GM21825 (cell line): Measurements from ENCODE around the gene LANCL1.
"Not testable (repeated sequence)": the region's sequence is repeated elsewhere in the genome, so short reads cannot be mapped to it uniquely, and the experiment has no call there.

Experiments
- ATAC-seq: cut with Tn5 transposase; IDR thresholded peaks from one replicate; pipeline ENCODE4 v1.9.1; 2021; ENCODE audit warnings: mild to moderate bottlenecking, moderate library complexity; ENCODE audit not compliant: unreplicated experiment

Gene LANCL1

DNA sequence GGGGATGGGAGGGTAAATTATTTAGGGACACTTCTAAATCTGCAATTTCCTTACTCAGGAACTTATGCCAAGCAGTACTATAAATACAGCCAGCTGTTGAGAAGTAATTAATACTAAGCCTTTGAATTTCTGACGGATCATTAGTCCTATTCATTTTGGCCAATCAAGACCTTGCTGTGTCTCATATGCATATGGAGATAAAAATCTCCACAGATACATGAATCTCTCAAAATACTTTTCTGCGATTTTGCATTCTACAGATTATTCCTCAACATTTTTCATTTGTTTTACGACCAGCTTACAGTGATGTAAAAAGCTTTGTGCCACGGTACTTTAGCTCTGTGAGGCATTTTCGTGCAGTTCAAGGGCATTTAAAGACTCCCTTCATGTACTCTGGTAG lies 16.7 kb downstream of the LANCL1 start:
- ATAC-seq = peak; percentile 8

DNA sequence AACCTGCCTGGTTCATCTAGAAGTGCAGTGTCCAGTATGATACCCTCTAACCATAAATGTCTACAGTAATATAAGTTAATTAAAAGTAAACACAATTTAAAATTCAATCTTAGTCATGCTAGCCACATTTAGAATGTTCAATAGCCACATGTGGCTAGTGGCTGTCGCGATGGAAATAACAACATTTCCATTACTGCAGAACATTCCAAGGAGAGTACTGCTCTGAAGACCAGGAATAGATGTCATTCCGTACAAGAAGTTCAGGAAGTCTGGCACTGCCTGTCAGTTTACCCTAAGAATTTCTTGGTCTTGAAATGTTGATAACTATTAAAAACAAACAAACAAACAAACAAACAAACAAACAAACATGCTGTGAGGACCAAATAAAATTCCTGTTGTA lies 17.2 kb downstream of the LANCL1 start:
- ATAC-seq = no peak

DNA sequence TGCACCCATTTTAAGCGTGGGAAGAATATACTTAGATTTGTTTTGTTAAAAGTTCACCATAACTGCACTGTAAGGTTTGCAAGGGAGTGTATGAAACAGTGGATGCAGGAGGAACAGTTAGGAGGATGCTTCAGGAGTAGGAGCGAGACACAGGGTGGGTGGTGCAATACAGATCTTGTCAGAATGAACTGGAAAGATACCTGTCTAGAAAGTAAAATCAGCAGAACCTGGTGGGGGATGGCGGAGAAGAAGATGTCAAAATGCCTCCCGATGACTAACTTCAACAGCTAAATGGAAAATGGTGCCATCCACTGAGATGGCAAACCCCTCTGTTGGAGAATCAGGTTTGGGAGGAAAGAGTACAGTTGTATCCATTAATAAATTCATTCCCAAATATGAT lies 18.2 kb downstream of the LANCL1 start:
- ATAC-seq = no peak

DNA sequence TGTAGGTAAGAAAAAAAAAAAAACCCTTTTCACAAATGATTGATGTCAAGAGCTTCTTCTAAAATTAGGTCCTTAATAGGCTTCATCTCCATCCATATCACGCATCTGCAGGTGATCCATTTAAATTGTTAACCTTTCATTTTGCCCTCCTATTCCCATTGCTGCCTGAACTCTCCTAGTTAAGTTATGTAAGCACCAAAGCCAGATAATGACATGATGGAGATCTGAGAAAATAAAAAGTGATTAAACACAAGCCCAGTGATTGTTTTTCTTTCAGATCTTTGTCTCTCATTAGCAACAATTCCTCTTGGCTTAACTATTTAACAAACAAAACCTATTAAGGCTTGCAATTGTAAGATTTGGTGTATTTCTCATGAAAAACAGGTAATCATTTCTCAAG lies 20.0 kb downstream of the LANCL1 start:
- no peak for ATAC-seq

DNA sequence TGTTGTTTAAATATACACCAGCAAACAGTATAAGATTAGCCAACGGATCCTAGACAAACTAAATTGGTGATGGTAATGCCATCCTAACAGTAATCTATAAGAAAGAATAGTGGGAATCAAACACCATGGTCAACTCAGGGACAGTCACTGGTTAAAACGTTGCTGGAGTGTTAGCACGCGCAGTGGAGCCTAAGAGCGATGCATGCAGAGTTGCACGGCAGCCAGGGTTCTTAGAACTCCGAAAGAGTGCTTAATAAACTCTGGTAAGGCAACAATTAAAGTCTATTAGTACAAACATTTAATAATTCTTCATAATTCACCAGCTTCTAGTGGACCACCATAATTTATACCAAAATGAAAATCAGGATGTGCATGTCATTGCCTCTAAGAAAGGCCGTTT lies 22.2 kb downstream of the LANCL1 start:
- no peak for ATAC-seq

DNA sequence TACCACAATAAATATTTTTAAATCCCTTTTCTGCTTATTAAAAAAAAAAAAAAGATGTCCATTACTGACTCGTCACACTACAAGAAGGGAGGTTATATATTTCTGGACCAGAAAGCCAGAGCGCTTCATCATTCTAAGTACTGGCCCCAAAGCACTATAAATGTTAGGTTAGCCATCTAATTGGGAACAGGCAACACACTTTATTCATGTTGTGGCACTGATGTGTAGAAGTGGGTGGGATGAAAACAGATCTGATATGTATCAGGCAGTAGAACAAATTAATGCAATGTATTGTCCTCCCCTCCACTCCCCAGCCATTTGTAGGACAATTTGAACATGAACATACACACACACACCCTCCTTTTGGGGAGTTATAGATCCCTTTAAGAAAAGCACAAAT lies 24.4 kb downstream of the LANCL1 start:
- no peak for ATAC-seq

DNA sequence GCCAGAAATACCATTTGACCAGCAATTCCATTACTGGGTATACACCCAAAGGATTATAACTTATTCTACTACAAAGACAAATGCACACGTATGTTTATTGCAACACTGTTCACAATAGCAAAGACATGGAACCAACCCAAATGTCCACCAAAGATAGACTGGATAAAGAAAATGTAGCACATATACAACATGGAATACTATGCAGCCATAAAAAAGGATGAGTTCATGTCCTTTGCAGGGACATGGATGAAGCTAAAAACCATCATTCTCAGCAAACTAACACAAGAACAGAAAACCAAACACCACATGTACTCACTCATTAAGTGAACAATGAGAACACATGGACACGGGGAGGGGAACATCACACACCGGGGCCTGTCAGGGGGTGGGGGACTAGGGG lies 25.6 kb downstream of the LANCL1 start:
- not testable (repeated sequence) for ATAC-seq

DNA sequence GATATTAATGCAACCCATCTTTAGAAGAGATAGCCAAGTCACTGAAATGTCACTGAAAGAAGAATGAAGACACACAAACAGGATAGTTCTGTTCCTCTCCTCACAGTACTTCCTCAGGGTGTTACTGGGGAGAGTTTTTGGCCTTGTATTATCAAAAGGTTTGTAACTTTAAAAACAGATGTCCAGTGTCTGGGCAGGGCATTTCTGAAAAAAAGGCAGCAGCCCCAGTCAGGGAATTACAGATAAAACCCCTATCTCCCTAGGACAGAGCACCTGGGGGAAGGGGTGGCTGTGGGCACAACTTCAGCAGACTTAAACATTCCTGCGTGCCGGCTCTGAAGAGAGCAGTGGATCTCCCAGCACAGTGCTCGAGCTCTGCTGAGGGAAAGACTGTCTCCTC lies 30.8 kb downstream of the LANCL1 start:
- no peak for ATAC-seq

DNA sequence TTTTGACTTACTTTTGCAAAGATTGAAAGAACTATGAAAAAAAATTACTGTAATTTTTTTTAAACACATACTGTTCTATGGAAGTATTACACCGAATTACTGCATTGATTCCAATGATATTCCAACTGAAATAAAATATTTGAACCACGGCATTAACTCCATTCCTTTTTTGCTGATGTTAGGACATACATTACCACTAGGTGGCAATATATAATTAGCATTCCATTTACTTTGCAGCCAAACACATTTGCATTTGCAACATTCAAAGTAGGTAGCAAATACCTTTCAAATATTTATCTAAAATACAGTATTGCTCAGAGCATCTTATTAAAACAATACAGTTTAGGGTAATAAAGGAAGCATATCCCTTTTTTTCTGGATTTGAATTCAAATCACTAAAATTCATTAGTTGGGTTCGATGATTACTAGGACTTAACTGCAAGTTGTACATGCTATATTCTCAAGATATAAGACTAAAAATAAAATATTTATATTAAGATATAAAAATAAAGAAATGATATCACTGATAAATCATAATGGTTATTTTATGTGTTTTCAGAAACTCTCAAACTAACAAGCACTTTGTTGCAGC lies 31.3 kb downstream of the LANCL1 start:
- no peak for ATAC-seq

DNA sequence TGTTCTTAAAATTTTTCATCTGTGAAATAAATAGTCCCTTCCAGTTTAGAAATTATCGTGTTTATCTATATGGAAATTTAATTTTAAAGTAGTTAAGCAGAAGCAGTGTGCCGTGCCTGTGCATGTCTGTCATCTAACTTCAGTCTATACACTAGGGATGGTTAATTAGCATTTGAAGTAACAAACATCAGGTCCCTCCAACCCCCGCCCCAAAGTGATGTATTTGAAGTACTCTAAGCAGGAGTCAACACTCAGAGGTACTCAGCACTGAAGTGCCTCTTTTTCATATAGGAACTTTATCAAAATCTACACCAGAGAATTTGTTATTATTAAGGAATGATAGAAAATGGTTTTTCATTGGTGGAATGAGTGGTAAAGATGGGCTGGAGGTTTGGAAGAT lies 33.0 kb downstream of the LANCL1 start:
- no peak for ATAC-seq

DNA sequence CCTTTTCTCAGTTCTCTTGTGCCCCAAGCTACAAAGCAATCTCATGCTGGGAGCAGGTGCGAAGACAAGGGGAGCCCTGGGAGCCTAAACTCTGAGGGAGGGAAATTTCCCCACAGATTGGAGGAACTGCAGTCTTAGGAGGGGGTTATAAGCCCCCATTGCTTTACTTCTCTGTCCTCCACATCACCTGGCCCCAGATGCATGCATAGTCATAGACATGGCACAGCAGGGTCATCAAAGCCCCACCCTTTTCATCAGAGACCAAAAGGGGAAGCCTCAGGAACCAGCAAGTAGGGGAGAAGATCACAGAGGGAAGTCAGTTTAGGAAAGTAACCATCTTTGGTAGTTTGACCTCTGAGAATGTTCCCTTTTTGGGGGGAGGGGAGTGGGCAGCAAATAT lies 33.7 kb downstream of the LANCL1 start:
- ATAC-seq = peak; percentile 34

DNA sequence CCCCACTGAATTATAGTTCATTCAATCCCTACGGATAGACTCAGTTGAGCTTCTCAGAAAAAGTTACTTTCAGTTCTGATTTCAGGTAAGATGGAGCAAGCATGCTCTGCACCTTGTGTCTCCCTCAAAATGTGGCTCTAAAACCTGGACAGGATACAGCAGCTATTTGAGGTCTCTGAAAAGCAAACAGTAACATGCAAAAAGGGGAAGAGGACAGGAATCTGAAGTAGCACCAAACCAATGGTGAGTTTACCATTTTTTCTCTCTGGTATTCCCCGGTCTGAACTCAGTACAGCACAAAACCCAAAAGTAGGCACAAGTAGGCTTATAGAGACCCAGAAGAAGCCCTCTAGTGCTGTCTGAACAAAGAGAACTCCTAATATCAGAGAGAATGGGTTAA lies 34.1 kb downstream of the LANCL1 start:
- peak; percentile 72 for ATAC-seq

DNA sequence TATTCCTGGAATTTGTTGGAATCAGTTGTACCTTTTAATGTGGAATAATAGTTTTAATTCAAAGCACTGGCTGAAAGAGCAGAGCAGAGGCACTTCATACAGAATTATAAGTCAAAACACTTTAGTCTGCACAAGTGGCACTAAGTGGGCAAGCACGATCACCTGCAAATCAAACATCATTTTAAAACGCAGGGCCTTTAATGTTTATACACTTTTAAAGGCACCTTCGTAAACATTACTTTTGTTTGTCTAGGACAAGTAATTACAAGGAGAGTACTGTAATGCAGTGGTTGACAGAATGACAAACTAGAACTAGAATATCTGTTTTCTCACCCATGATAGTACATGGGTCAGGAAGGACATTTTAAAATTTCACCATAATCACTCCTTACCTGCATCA lies 36.4 kb downstream of the LANCL1 start:
- ATAC-seq = no peak

DNA sequence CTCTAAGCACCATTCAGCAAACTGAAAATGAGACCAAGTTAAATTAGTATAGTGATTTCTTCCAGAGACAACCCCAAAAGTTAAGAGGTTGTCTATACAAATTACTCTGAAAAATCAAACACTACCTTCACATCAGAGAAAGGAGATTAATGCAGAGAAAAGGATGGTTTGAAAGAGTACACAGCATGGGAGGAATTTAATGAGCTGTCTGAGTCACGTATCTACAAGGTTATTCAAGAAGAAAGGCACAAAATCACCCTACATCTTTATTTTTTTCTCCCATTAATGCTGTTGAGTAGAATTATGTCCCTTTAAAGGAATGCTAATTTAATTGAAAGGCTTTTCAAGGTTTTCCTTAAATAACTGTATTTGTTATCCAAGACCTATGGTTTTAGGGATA lies 41.1 kb downstream of the LANCL1 start:
- no peak for ATAC-seq

DNA sequence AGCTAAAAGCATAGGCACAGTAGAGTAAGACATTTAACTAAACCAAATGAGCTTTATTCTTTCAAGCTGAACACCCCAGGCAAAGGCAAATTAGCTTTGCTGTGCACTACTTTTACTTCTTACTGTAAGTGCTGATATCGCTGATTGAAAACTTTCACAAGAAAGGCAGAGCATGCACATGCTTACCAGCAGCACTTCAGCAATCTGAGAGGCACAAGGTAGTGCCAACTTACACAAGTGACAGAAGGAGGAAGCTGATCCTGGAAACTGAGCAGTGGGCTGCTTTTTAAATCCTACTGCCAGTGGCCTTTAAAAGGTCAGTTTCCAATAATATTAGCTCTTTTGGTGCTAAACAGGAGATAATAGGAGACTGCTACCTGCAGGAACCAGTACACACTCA lies 43.9 kb downstream of the LANCL1 start:
- ATAC-seq = no peak

DNA sequence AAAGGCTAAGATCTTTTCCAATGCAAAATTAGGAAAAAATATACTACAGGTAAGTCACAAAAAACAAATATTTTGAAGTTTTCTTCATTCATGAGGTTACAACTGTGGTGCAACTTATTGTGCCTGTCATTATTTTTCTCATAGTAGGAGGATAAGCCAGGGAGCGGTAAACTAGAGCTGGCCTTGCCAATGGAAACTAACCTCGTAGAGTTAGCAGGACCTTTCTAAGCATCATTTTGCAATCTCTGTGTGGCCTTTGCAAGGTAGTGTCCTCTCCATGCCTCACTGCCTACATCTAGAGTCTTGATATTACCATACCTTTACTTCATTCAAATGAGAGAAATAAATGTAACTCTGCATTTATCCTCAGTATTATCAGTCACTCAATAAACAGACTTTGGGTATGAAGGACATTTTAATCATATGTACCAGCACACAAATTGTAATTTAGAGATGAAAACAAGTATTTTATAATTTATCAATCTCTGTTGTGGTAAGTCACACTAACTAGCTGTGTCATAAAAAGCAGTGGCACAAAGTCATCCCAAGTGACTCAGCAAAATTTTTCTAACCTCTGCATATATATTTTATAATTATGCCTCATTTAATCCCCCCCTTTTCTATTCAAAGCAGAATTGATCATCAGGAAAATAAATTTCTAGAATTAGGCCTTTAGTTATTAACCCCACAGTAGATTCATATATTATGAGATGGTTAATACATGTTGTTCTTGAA lies 47.0 kb downstream of the LANCL1 start:
- ATAC-seq = no peak

DNA sequence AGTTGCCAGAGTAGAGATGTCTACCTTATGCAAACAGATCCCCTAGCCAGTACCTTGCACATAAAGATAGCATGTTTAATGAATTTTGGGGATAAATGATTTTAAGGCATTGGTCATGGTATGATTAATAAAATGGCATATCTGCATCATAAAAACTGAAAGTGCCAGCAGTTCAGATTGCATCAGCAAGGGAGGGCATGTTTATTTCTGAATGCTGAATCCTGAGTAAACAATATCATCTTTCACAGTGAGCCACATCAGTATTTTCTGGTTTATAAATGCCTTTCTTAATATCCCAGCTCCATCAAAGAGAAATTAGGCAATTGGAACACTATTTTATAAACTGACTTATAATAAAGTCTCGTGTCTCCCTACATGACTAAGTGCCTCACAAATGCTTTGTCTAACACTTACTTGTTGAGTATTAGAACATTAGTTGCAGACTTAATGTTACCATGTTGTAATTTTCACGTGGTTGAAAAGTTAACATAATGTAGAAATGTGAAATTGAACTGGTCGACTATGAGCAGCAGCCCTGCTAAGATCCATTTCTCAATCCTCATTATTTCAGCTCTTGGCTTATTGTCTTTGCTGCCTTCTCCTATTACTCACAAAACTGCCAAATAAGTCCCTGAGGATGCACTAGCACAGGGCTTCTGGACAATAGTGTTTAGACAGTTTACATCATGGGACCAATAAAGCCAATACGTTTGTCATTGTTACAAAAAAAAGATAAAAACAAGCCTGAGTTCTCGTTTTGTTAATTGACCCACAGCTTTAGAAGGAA lies 48.0 kb downstream of the LANCL1 start:
- ATAC-seq = no peak

DNA sequence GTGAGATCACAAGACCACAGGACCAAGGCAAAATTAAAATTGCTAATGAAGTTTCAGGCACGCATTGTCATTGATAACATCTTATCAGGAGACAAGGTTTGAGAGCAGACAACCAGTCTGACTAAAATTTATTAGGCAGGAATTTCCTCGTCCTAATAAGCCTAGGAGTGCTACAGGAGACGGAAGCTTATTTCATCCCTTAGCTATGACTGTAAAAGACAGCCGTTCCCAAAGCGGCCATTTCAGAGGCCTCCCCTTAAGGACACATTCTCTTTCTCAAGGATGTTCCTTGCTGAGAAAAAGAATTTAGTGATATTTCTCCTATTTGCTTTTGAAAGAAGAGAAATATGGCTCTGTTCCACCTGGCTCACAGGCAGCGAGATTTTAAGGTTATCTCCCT lies 49.2 kb downstream of the LANCL1 start:
- not testable (repeated sequence) for ATAC-seq

DNA sequence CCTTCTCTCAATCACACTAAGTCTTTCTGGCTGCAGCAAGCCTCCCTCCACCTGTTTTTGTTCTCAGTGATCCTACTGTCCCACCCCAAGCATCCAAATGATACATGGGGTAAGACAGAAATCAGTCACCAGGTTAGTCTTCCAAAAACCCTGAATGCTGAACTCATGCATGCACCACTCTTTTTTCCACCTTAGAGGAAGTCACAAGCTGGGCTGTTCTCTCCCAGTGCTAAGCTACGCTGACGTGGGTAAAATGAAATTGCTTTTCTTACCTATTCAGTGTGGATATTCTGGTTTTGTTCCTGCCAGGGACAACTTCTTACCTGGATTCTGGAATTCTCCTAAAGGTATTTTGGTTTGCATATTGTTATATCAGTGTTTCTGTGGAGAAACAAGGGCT lies 54.2 kb downstream of the LANCL1 start:
- no peak for ATAC-seq

DNA sequence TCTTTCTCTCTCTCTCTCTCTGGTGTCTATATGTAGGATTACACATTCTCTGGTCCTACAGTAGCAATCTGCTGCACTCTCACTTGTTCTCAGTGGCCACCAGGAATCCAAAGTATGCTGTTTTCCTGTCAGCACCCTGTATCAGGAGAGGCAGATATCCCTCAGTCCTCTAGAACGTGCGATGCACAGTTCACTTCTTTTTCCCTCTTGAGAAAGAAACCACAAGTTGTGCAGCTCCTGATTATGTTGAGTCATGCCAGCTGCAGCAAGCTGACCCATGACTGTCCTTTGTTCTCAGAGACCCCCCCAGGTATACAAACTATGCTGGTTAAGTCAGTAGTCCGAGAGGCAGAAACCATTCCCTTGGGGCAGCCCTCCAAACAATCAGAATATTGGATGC lies 54.6 kb downstream of the LANCL1 start:
- ATAC-seq = no peak

DNA sequence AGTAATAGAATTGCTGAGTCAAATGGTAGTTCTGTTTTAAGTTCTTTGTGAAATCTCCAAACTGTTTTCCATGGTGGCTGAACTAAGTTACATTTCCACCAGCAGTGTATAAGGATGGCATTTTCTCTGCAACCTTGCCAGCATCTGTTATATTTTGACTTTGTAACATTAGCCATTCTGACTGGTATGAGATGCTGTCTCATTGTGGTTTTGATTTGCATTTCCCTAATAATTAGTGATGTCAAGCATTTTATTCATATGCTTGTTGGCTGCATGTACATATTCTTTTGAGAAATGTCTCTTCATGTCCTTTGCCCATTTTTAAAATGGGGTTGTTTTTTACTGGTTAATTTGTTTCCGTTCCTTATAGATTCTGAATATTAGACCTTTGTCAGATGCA lies 63.9 kb downstream of the LANCL1 start:
- no peak for ATAC-seq

DNA sequence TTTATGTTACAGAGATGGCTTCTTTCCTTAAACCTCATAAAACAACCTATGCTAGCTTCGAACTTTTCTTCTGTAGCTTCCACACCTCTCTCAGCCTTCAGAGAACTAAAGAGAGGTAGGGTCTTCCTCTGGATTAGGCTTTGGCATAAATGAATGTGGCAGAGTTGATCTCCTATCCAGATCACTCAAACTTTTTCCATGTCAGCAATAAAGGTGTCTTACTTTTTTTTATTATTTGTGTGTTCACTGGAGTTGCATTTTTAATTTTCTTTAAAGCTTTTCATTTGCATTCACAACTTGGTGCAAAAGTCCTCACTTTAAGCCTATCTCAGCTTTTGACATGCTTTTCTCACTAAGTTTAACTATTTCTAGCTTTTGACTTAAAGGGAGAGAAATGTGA lies 66.0 kb downstream of the LANCL1 start:
- no peak for ATAC-seq
